GM21447 (cell line): Measurements from ENCODE around the gene AIFM3.
"Not testable (repeated sequence)": the region's sequence is repeated elsewhere in the genome, so short reads cannot be mapped to it uniquely, and the experiment has no call there.

Experiments used
- ATAC-seq: cut with Tn5 transposase; IDR thresholded peaks from one replicate; pipeline ENCODE4 v1.9.1; 2021; ENCODE audit not compliant: unreplicated experiment

Gene AIFM3

DNA sequence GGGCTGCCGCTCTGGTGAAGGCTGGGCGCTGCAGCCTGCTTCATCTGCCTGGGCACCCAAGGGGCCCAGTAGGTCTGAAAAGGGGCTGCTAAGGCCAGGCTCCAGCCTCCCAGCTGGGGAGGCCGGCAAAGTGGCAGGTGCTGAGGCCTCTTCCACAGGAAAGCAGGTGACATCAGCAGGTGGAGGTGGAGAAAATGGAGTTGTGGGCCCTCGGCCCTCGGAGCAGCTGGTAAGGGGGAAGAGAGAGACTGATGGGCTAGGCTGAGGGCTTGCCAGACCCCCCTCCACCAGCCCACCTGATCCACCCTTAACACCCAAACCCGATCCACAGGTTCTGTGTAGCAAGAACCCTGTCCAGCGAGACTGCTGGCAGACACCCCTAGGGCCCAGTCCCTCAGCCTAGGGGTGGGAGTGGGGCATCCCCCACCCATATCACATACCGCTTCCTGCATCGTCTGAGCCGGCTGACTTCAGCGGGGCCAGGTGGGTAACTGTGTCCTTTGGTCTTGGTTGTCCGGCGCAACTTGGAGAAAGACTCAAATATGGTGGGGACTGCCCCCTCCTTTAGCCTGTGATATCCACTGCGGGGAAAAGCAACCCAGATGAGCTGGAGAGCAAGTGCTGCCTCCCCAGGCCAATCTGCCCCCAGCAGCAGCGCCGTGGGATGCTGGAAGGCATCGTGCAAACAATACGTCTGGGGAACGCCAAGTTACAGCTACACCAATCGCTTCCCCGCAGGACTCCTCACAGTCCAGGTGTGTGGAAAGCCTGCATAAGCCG lies 33.3 kb downstream of the AIFM3 start:
- ATAC-seq: no peak

DNA sequence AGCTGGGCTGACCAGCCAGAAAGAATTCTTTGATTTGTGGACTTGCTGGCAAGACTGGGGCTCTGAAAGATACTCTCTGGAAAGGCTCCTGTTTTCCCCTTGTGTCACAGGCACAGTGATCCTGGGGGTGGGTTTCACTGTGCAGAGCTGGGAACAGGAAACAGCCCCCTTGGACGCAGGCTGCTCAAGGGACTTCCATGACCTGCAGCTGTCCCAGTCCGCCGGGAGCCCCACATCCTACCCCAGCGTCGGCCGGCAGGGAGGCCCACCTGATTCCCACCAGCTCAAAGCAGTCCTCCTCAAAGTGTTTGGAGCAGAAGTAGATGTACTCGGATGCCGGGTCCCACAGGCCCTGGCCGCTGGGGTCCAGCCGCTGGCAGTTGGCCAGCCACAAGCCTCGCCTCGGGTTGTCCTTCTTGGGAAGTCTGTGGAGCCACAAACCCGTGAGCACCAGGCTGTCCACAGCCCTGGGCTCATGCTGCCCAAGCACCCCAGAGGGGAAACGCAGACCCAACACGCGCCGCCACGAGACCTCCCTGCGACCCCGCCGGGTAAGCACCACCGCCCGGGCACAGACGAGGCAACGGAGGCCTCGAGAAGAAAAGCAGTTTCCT lies 34.0 kb downstream of the AIFM3 start:
- ATAC-seq: peak; percentile 2

GRCh38 chr22:21001601-21002325 lies 34.7 kb downstream of the AIFM3 start, which contains the start of gene THAP7:
THAP7 (minus strand) TSS chr22:21002118; CDS start chr22:21001911, 207 bp downstream.
- peak; percentile 79 for ATAC-seq

- no peak for ATAC-seq
These were observed 36.7 kb downstream of the AIFM3 start for GRCh38 chr22:21003782-21004181.

DNA sequence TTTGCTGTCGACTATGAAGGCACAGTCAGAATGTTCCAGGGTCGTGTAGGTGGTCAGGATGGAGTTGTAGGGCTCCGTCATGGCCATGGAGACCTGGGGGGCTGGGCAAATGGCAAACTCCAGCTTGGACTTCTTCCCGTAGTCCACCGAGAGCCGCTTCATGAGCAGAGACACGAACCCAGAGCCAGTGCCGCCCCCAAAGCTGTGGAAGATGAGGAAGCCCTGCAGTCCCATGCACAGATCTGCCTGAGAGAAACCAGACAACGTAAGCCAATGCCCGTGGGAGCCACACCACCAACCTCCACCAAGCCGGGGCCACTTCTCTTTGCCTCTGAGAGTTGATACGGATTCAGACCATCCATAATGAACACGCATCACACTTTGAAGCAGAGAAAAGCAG lies 42.2 kb downstream of the AIFM3 start:
- ATAC-seq: not testable (repeated sequence)

GRCh38 chr22:21009638-21010425 lies 42.8 kb downstream of the AIFM3 start:
- ATAC-seq: no peak

- ATAC-seq: no peak
These were observed 43.5 kb downstream of the AIFM3 start for GRCh38 chr22:21010426-21011113.

GRCh38 chr22:21012446-21013407 lies 45.7 kb downstream of the AIFM3 start:
- ATAC-seq: no peak

DNA sequence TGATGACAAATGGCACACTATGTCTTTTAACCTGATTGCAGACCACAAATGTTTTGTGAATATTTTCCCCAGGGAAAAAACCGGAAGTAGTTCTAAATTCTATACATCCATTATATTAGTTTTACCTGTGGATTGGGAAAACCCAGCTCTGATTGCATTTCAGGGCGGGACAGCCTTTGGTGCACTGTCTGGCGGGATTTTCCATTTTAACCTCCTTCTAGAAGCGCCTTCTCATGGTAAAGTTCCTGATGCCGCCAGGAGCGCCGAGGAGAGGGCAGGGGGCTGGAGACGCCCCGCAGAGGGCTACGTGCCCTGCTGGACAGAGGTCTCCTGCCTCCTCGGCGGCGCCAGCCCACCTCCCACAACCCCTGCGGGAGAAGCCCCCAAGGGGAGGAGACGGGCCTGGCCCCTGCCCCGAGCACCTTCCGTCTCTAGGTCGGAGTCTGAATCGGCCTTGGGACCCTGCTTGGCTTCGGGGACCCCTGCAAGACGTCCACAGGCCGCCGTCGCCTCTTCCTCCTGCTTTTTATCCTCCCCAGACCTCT lies 46.7 kb downstream of the AIFM3 start:
- ATAC-seq: no peak

DNA sequence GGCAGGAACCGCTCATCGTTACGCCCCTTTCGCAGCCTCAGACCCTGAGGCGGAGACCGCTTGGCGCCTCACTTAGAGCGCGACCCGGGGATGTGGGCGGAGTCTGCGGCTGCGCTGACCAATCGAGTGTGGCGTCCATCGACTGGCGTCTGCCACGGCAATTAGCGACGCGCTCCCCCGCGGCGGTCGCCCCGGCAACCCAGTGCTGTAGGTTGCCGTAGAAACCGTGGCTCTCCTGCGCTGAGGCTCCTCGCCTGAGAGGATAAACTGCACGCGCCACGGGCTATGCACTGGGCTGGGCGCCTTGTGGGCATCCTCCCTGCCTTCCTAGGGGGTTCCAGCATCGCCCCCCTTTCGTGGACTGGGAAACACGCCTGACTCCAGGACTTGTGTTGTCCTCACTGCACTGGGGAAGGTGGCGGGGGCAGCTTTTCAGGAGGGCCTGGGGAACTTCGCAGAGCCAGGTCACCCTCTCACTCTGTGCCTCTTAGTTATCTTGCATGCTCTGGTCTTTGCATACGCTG lies 47.2 kb downstream of the AIFM3 start:
- peak; percentile 76 for ATAC-seq

GRCh38 chr22:21014726-21015465 lies 47.8 kb downstream of the AIFM3 start, which contains the start of gene P2RX6:
P2RX6 (plus strand) TSS chr22:21015165; CDS start chr22:21015175, 10 bp downstream.
- ATAC-seq: no peak

- ATAC-seq: no peak
These were observed 48.5 kb downstream of the AIFM3 start for GRCh38 chr22:21015466-21016006.

GRCh38 chr22:21016644-21017420 lies 49.8 kb downstream of the AIFM3 start:
- no peak for ATAC-seq

DNA sequence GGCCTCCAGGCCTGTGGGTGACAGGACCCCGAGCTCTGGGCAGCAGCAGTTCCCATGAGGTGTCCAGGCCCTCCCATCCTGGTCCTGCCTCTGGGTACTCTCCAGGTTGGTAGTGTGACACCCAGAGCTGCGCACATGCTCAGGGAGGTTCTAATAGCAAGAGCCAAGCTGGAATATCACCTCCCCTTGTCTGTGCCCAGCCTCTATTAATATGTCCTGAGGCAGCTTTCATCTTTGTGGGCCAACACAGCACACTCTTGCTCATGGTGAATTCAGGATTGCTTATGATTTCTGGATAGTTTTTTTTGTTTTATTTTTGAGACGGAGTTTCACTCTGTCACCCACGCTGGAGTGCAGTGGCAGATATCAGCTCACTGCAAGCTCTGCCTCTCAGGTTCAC lies 51.3 kb downstream of the AIFM3 start:
- ATAC-seq: no peak

DNA sequence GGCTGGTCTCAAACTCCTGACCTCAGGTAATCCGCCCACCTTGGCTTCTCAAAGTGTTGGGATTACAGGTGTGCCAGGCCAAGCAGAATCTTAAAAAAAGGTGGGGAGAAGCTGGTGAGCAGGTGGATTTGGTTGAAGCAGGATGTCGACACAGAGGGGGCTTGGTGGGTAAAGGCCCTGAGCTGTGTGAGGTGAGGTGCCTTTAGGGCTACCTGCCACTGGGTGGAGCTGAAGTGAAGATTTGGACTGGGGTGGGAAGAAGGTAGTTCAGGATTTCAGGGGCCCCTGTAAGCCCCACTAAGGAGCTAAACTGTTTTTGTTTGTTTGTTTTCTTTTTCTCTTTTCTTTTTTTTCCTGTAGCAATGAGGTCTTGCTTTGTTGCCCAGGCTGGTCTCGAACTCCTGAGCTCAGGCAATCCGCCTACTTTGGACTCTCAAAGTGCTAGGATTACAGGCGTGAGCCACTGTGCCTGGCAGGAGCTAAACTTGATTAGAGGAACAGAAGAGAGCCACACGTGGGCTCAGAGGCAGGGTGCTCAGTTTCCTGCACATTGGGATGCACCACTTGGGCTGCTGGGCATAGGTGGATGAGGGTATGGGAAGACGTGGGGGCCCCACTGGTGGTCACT lies 53.9 kb downstream of the AIFM3 start:
- ATAC-seq: no peak

DNA sequence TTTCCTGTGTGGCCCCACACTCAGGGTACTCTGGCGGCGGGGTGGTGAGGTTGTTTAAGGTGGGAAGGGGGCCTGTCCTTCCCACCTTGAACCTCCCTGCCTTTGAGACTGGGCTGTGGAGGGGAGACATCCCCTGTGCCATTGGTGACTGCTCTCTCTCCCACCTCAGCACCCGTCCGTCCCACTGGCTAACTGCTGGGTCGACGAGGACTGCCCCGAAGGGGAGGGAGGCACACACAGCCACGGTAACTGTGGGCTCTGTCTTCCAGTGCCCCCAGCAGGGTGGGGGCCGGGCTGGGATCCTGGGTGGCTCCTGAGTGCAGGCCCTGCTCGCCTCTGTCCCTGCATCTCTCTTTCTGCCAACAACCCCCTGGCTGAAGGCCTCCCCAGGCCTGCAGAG lies 55.5 kb downstream of the AIFM3 start:
- ATAC-seq: no peak
